ENCODE data around the gene ITGA8.
"Not testable (repeated sequence)": the region's sequence is repeated elsewhere in the genome, so short reads cannot be mapped to it uniquely, and the experiment has no call there.

Gene ITGA8

DNA sequence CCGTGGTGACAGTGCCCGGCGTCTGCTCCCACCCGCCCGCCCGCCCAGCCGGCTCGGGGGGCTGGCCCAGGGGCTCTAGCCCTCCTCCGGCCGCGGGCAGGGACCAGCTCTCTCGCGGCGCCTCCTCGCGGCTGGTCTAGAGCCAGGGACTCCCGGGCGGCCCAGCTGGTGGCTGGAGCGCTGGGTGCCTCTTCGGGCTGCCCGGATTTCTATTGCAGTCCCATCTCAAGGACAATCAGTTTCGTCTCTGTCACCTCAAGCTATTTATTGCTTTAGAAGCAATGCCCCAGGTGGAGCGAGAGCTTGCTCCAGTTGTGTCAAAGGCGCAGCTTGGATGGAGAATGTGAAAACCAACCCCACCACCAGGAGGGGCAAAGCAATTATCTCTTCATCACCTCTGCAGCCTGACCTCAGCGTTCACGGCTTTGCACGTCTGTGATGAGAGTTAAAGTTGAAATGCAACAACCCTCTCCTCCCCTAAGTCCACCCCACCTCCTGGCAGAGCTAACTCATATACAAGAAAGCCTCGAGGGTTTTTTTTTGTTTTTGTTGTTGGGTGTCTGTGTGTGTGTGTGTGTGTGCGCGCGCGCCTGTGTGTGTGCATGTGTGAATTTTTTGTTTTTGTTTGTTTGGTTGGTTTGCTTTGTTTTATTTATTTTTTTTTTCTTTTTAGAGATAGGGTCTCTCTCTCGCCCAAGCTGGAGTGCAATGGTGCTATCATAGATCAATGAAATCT lies at the start of gene ITGA8:
ITGA8 (minus strand) TSS at position 24 of the 736 bp plus-strand sequence. CDS start 151 bp downstream, outside the sequence.
- Mint-ChIP-seq H3K27me3 (peaks cover 54% of the 10 kb centered on the region), H3K27ac (no peak within 1 kb of the TSS), H3K9me3 (no peaks in the 10 kb centered on the region), H3K4me3 (no peak within 1 kb of the TSS), H3K4me1 (ENCODE audit: low read depth) (no peaks in the 10 kb centered on the region), H3K36me3 (ENCODE audit: low read depth) (no peaks in the 10 kb centered on the region)

DNA sequence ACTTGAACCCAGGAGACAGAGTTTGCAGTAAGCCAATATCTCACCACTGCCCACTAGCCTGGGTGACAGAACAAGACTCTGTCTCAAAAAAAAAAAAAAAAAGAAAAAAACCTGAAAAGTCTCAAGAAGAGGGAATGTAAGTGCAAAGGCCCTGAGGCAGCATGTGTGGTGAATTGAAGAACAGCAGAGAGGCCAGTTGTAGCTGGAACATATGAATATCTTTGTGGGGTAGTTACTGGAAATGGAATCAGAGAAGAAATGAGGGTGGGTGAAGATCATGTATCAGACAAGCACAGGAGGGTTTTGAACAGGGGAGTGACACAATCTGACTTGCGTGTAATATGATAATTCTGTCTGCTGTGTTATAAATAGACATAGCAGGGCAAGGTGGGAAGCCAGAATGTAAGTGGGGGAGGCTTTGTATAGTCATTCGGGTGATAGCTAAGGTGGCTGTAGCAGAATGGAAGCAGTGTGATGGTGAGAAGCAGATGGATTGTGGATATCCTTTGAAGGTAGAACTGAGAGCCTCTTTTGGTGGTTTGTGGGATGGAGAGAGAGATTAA lies 45.3 kb upstream of the ITGA8 start:
- Mint-ChIP-seq H3K27ac (no peak overlapping the region), H3K36me3 (ENCODE audit: low read depth) (peaks cover 19% of the 10 kb centered on the region), H3K27me3 (peaks cover 4% of the 10 kb centered on the region), H3K4me3 (no peak overlapping the region), H3K9me3 (peaks cover 5% of the 10 kb centered on the region), H3K4me1 (ENCODE audit: low read depth) (no peaks in the 10 kb centered on the region)

DNA sequence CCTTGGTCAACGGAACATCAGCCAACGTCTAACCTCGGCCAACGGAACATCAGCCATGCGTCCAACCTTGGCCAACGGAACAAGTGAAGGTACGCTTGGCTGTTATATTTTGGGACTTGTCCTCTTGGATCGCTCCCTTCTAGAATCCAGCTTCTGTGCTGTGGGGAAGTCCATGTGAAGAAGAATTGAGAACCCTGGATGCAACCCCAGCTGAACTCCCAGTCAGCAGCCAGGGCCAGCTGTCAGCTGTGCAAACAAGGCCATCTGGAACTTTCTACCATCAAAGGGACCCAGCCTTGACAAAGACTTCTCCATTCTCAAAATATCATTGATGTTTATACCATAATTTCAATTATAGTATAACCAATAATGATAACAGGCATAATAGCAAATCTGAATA lies 43.3 kb upstream of the ITGA8 start:
- Mint-ChIP-seq H3K9me3 (peaks cover 5% of the 10 kb centered on the region), H3K4me1 (ENCODE audit: low read depth) (no peaks in the 10 kb centered on the region), H3K4me3 (no peak overlapping the region), H3K36me3 (ENCODE audit: low read depth) (peaks cover 5% of the 10 kb centered on the region), H3K27me3 (peaks cover 4% of the 10 kb centered on the region), H3K27ac (no peak overlapping the region)

DNA sequence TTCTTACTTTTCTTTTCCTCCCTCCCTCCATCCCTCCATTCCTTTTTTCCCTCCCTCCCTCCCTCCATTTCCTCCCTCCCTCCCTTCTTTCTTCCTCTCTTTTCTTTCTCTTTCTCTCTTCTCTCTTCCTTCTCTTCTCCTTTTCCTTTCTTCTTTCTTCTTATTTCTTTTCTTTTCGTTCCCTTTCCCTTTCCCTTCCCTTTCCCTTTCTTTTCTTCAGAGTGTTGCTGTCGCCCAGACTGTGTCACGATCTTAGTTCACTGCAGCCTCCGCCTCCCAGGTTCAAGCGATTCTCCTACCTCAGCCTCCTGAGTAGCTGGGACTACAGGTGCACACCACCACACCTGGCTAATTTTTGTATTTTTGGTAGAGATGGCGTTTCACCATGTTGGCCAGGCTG lies 42.5 kb upstream of the ITGA8 start:
- not testable (repeated sequence) for H3K27me3 Mint-ChIP-seq; H3K36me3 Mint-ChIP-seq (ENCODE audit: low read depth)

DNA sequence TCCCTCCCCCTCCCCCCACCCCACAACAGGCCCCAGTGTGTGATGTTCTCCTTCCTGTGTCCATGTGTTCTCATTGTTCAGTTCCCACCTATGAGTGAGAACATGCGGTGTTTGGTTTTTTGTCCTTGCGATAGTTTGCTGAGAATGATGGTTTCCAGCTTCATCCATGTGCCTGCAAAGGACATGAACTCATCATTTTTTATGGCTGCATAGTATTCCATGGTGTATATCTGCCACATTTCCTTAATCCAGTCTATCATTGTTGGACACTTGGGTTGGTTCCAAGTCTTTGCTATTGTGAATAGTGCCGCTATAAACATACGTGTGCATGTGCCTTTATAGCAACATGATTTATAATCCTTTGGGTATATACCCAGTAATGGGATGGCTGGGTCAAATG lies 41.5 kb upstream of the ITGA8 start:
- H3K27me3 Mint-ChIP-seq, result peaks cover 10% of the 10 kb centered on the region
- not testable (repeated sequence) for H3K4me3 Mint-ChIP-seq; H3K9me3 Mint-ChIP-seq; H3K36me3 Mint-ChIP-seq (ENCODE audit: low read depth); H3K27ac Mint-ChIP-seq; H3K4me1 Mint-ChIP-seq (ENCODE audit: low read depth)

More for the DNA sequence above, 42.5 kb upstream of the ITGA8 start:
- H3K4me3 Mint-ChIP-seq; H3K27ac Mint-ChIP-seq; H3K9me3 Mint-ChIP-seq; H3K4me1 Mint-ChIP-seq (ENCODE audit: low read depth): not testable (repeated sequence)

DNA sequence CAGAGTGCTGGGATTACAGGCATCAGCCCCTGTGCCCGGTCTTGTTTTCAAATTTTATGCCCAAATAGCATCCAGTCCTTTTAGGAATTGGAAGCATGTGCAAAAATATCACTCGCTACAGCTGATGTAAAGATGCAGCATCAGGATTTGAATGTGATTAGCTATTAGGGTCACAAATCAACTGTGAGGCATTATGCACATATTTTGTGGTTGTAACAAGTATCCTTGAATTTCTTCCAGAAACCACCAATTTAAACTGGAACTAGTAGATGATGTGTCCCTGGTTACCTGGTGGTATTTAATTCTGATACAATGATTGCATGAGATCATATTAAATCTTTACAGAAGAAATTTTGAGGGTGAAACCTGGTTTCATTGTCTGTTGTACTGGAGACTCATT lies 41.0 kb upstream of the ITGA8 start:
- Mint-ChIP-seq H3K27ac (no peak overlapping the region), H3K27me3 (peaks cover 12% of the 10 kb centered on the region), H3K4me3 (no peak overlapping the region), H3K36me3 (ENCODE audit: low read depth) (peaks cover 5% of the 10 kb centered on the region), H3K9me3 (peaks cover 5% of the 10 kb centered on the region), H3K4me1 (ENCODE audit: low read depth) (no peaks in the 10 kb centered on the region)

DNA sequence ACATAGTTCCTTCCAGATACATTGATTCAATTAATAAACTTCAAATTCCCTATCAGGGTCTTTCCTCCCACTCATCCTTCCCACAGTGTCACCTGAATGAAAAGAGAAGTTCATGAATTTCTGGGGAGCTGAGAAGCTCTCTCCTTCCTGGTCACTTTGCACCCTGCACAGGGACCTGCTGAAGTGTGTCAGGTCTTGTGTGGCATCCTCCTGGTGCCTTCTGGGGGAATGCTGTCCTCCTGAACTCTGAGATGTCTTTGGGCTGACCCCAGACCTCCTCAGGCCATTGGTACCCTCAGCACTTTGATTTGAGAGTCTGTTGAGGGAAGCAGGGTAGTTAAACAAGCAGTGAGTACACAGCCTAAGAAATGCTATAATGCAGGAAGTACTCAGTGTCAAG lies 39.5 kb upstream of the ITGA8 start:
- H3K9me3 Mint-ChIP-seq, result no peaks in the 10 kb centered on the region
- H3K36me3 Mint-ChIP-seq (ENCODE audit: low read depth), result no peaks in the 10 kb centered on the region
- H3K4me1 Mint-ChIP-seq (ENCODE audit: low read depth), result no peaks in the 10 kb centered on the region
- peaks cover 15% of the 10 kb centered on the region for H3K27me3 Mint-ChIP-seq
- H3K4me3 Mint-ChIP-seq, result no peak overlapping the region
- H3K27ac Mint-ChIP-seq, result no peak overlapping the region

DNA sequence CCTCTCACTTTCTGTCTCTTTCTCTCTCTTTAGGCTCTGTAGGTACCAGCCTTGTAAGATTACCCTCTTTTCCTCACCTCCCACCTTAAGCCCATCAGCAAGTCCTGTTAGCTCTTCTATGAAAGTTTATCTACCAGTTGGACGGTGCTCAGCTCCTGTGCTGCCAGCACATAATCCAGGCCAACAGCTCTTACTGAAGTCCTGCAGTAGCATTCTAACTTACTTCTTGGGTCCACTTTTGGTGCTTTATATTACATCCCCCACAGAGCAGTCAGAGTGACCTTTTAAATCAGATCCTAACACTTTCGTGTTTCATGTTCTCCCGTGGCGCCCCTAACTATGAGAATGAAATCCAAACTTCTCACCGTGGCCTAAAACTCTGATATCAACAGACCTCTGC lies 38.9 kb upstream of the ITGA8 start:
- Mint-ChIP-seq H3K9me3 (no peaks in the 10 kb centered on the region), H3K36me3 (ENCODE audit: low read depth) (no peaks in the 10 kb centered on the region), H3K27me3 (peaks cover 16% of the 10 kb centered on the region), H3K4me1 (ENCODE audit: low read depth) (no peaks in the 10 kb centered on the region), H3K4me3 (no peak overlapping the region), H3K27ac (no peak overlapping the region)

DNA sequence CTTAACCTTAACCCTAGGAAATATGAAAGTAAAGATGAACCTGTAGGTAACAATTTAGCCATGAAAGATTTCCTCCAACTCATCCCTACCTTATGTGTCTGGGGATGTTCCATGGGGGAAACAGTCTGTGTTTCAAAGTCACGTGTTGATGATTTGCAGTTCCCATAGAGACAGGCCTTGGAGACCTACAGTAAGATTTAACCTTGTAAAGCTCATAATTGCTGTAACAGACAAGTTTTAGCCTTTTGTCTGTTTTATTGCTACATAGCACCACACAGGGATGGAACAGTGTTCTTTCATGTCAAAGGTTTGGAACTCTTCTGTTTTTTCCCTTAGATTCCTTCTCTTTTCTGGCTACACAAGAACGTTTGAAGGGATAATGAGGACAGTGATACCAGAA lies 35.2 kb upstream of the ITGA8 start:
- Mint-ChIP-seq H3K36me3 (ENCODE audit: low read depth) (no peaks in the 10 kb centered on the region), H3K27me3 (peaks cover 24% of the 10 kb centered on the region), H3K27ac (no peak overlapping the region), H3K9me3 (no peaks in the 10 kb centered on the region), H3K4me1 (ENCODE audit: low read depth) (no peaks in the 10 kb centered on the region), H3K4me3 (no peak overlapping the region)

DNA sequence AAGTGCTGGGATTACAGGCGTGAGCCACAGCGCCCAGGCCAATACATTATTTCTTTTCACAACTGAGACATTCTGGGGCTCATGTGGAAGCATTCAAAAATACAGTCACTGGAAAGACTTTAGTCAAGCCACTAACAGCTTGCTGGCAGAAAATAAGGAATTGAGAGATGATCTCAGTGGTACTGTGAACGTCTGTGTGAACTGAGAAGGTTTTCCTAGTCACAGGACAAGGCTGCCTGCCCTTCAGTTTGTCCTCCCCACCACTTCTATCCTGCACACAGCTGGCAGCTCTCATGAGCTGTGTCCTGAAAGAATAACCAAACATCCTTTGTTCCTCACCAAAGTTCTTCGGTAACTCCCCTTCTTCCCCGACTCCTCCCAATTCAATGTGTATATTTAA lies 31.3 kb upstream of the ITGA8 start:
- peaks cover 20% of the 10 kb centered on the region for H3K27me3 Mint-ChIP-seq
- no peaks in the 10 kb centered on the region for H3K4me1 Mint-ChIP-seq (ENCODE audit: low read depth)
- no peaks in the 10 kb centered on the region for H3K36me3 Mint-ChIP-seq (ENCODE audit: low read depth)
- no peaks in the 10 kb centered on the region for H3K9me3 Mint-ChIP-seq
- H3K4me3 Mint-ChIP-seq, result no peak overlapping the region
- H3K27ac Mint-ChIP-seq, result no peak overlapping the region

DNA sequence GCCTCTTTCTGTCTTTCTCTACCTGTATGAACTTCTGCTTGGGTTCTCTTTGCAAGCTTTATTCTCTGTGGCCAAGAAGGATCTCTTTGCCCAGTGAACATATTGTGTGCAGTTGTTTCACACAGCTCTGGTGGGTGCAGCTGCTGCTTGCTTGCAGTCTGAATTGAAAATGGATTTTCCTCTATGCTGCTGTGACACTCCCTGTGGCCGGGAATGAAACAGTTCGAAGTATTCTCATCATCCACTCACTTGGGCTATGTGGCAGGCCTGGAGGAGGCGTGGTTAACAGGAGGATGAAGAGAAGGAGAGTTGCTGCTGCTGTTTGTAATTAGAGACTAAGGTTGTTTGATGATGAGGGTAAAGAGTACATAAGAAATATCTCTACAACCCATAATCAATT lies 28.4 kb upstream of the ITGA8 start:
- Mint-ChIP-seq H3K27me3 (peaks cover 15% of the 10 kb centered on the region), H3K4me1 (ENCODE audit: low read depth) (no peaks in the 10 kb centered on the region), H3K9me3 (no peaks in the 10 kb centered on the region), H3K27ac (no peak overlapping the region), H3K36me3 (ENCODE audit: low read depth) (no peaks in the 10 kb centered on the region), H3K4me3 (no peak overlapping the region)

DNA sequence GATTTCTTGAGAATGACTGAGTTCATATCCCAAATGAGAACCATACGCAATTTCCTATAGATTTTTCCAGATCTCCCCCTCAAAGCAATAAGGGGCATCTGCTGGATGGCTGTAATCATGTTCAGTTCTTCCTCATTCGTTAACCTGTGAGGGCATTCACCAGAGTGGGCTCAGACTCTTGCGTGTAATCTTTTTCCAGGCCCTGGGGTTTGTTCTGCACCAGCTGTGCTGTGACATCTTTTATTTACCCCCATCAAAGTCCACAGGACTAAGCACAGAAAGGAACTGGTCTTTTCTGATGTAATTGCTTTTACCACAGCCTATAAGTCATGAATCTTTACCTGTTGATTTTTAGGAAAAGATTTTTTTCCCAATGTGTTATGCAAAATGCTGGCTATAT lies 27.9 kb upstream of the ITGA8 start:
- Mint-ChIP-seq H3K27ac (no peak overlapping the region), H3K27me3 (peaks cover 10% of the 10 kb centered on the region), H3K9me3 (no peaks in the 10 kb centered on the region), H3K36me3 (ENCODE audit: low read depth) (no peaks in the 10 kb centered on the region), H3K4me1 (ENCODE audit: low read depth) (no peaks in the 10 kb centered on the region), H3K4me3 (no peak overlapping the region)

DNA sequence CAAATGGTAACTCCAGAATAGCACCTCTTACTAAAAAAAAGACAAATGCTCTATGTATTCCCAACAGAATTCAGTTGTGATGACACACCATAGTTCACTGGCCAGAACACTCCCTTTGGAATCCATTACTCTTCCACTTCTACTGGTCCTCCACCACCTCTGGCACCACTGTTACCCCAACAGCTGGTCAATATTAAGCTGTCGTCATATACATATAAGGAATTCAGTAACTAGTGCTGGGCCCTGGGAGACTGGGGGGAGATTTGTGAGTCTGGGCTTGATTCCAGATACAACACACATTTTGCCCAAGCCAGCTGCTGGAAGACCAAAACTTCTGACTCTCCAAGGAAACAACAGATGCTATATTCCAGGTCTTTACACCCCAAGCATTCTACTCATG lies 26.0 kb upstream of the ITGA8 start:
- Mint-ChIP-seq H3K27me3 (peaks cover 7% of the 10 kb centered on the region), H3K36me3 (ENCODE audit: low read depth) (no peaks in the 10 kb centered on the region), H3K9me3 (no peaks in the 10 kb centered on the region), H3K4me3 (no peak overlapping the region), H3K27ac (no peak overlapping the region), H3K4me1 (ENCODE audit: low read depth) (no peaks in the 10 kb centered on the region)

DNA sequence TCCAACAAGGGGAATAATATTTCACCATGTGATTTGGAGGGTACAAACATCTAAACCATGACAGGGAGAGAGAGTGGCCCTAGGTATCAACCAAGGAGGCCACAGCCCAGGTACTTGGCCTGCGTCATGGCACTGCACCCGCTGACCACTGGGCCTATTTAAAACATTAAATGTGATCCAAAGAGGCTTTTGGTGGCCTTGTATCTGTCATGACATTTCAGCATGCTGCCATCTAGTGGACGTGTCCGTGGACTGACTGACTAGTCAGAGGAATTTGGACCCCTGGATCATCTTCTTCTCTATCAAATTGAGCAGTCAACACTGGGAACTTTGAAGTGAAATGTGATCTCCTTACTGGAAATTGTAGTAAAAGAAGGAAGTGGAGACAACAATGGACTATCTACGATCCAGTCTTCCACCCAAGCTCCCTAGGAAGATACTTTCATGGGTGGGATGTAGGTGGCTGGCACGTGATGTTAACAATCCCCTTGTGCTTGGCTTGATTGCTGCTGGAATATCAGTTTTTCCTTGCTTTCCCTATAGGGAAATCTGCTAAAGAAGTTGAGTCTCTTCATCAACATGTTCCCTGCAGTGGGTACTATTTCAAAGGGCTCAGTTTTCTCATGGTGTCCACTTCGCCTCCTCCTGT lies 24.6 kb upstream of the ITGA8 start:
- Mint-ChIP-seq H3K36me3 (ENCODE audit: low read depth) (no peaks in the 10 kb centered on the region), H3K27me3 (peaks cover 7% of the 10 kb centered on the region), H3K4me1 (ENCODE audit: low read depth) (no peaks in the 10 kb centered on the region), H3K4me3 (no peak overlapping the region), H3K9me3 (no peaks in the 10 kb centered on the region), H3K27ac (no peak overlapping the region)

DNA sequence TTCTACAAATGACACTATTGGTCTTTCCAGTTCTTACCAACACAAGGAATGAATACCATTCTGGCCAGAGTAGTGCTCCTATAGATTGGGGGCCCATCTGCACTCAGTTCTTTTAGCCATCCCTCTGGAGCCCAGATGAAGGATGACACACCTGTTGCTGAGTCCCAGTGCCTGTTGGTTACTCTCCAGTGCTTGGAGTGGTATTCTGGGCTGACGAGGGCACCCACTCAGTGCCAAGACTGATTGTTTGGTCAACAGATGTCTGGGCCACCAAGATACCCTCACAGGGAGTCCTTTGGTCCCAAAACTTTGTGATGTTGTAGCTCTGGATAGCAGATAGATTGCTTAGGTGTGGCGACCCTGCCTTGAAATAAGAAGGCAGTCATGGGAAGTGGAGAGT lies 23.7 kb upstream of the ITGA8 start:
- H3K27ac Mint-ChIP-seq, result no peak overlapping the region

DNA sequence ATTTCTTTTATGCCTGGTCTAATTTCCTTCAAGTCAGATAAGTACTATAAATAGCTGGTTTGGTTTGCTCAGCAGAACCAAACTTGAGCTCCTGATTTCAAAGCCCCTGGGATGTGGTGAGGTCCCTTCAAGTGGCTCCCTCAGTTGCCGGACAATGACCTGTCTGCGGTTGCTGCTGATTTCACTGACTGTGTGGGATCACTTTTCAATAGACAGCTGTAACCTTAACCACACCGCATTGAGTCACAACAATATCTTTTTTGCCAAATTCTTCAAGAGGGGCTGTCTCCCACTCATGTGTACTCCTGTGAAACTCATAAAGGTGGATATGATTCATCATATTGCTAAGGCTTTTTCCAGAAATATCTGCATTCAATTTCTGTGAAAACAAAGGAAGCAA lies 23.1 kb upstream of the ITGA8 start:
- H3K36me3 Mint-ChIP-seq (ENCODE audit: low read depth), result no peaks in the 10 kb centered on the region
- H3K27ac Mint-ChIP-seq, result no peak overlapping the region
- H3K4me3 Mint-ChIP-seq, result no peak overlapping the region
- no peaks in the 10 kb centered on the region for H3K9me3 Mint-ChIP-seq
- H3K4me1 Mint-ChIP-seq (ENCODE audit: low read depth), result no peaks in the 10 kb centered on the region
- peaks cover 3% of the 10 kb centered on the region for H3K27me3 Mint-ChIP-seq

More for the DNA sequence above, 23.7 kb upstream of the ITGA8 start:
- no peaks in the 10 kb centered on the region for H3K9me3 Mint-ChIP-seq
- H3K36me3 Mint-ChIP-seq (ENCODE audit: low read depth), result no peaks in the 10 kb centered on the region
- H3K4me1 Mint-ChIP-seq (ENCODE audit: low read depth), result no peaks in the 10 kb centered on the region
- no peak overlapping the region for H3K4me3 Mint-ChIP-seq
- H3K27me3 Mint-ChIP-seq, result peaks cover 3% of the 10 kb centered on the region

Measured in stimulated activated naive CD8-positive, alpha-beta T cell treated with anti-CD3 and anti-CD28 coated beads, Interleukin-15, Interleukin-2, amounts not matched to agents 100 ng/mL and 50 ng/mL, for 24 hours (primary cell).